DND-41 (cell line): Measurements from ENCODE around the gene PIK3CD.

Experiments
- ATAC-seq: fragments of 200-7000 bp; cut with Tn5 transposase; 3 replicates; pipeline ENCODE4 v1.9.1; 2021; ENCODE audit warnings: low read depth; ENCODE audit not compliant: insufficient read depth
- DNase-seq: peaks from one replicate; pipeline ENCODE4 v3.0.0-alpha.2; 2020
- H2AFZ ChIP-seq: 2 replicates; pipeline ENCODE4 v1.6.0; 2012; ENCODE audit warnings: low read depth, low read length
- H3K27ac ChIP-seq: 2 replicates; pipeline ENCODE4 v1.5.1; 2012; ENCODE audit warnings: low read length, inconsistent platforms
- H3K27me3 ChIP-seq: fragments of 200-600 bp; sonication (generic); 2 replicates; pipeline ENCODE4 v1.6.0; 2012; ENCODE audit warnings: low read length, mild to moderate bottlenecking, inconsistent platforms; ENCODE audit not compliant: insufficient read depth, poor library complexity
- H3K36me3 ChIP-seq: 2 replicates; pipeline ENCODE4 v1.5.1; 2012; ENCODE audit warnings: low read length, inconsistent platforms; ENCODE audit not compliant: insufficient read depth
- H3K4me1 ChIP-seq: 2 replicates; pipeline ENCODE4 v1.5.1; 2012; ENCODE audit warnings: mild to moderate bottlenecking, low read length; ENCODE audit not compliant: insufficient read depth
- H3K4me2 ChIP-seq: 2 replicates; pipeline ENCODE4 v1.6.0; 2012; ENCODE audit warnings: mild to moderate bottlenecking, moderate library complexity, low read length, inconsistent platforms; ENCODE audit not compliant: insufficient read depth
- H3K4me3 ChIP-seq, 2 experiments: fragments of 200-600 bp in 1 of 2; shearing (Covaris generic) in 1 of 2; 2 replicates each; pipeline ENCODE4 v1.5.1; 2012 to 2016; ENCODE audit warnings: inconsistent platforms in 2 of 2, low read length in 2 of 2, mild to moderate bottlenecking in 2 of 2, low read depth in 1 of 2, moderate library complexity in 1 of 2
- H3K79me2 ChIP-seq: 2 replicates; pipeline ENCODE4 v1.6.0; 2012; ENCODE audit warnings: low read length, inconsistent platforms; ENCODE audit not compliant: insufficient read depth
- H3K9ac ChIP-seq: 2 replicates; pipeline ENCODE4 v1.6.0; 2012; ENCODE audit warnings: low read depth, mild to moderate bottlenecking, inconsistent platforms, low read length, moderate library complexity
- H3K9me3 ChIP-seq: 2 replicates; pipeline ENCODE4 v1.5.1; 2012; ENCODE audit warnings: low read length, moderate library complexity, mild to moderate bottlenecking, inconsistent platforms; ENCODE audit not compliant: insufficient read depth, severe bottlenecking
- H4K20me1 ChIP-seq: 2 replicates; pipeline ENCODE4 v1.6.0; 2012; ENCODE audit warnings: low read length; ENCODE audit not compliant: insufficient read depth
- CTCF ChIP-seq: IDR thresholded peaks from 2 replicates; pipeline ENCODE4 v1.5.1; 2012; ENCODE audit warnings: borderline replicate concordance, low read length, moderate library complexity, mild to moderate bottlenecking; ENCODE audit not compliant: poor library complexity, severe bottlenecking; ENCODE audit errors: extremely low read depth
- EZH2 ChIP-seq: IDR thresholded peaks from 3 replicates; pipeline ENCODE4 v1.6.1; 2012; ENCODE audit warnings: borderline replicate concordance, low read depth, mild to moderate bottlenecking, moderate library complexity, low read length, inconsistent platforms; ENCODE audit not compliant: severe bottlenecking

The PIK3CD gene

DNA sequence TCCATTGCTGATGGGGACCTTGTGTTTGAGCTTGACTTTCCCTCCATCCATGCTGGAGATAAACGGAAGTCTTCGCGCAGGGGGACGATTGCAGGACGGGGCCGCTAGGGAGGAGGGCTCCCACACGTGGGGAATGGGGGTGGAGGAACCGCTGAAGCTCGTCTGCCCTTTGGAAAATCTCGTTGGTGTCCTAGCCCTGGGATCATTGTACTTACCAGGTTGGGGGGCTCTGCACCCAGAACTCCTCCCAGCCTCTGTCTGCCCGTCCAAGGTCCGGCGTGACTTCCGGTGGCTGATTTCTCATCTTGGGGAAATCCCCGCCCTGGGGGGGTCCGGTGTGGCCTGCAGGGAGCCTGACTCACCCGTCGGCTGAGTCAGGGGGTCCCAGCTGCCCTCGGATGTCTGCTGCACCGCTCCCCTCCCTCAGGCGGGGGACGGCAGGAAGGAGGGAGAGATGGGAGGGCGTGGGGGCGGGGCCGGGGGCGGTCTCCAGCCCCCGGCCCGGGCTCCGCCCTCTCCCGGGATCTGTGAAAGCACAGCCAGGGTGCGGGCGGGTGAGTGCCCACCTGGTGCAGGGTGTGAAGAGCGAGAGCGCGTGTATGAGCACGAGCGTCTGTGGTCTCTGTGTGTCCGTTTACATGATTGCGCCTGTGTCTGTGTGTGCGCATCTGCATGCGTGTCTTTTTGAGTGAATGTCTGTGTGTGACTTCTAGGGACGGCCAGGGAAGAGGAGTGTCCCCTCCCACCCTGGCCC lies 35.8 kb downstream of the PIK3CD start:
- DNase-seq (peak; percentile 27), ATAC-seq (no peak)
- peaks cover 94% of the 10 kb centered on the region for H3K79me2 ChIP-seq
- H4K20me1 ChIP-seq = peaks cover 82% of the 10 kb centered on the region
- no peak overlapping the region for H2AFZ ChIP-seq
- H3K4me3 ChIP-seq = no peak overlapping the region; a peak in 1 of 4 replicates
- no peak for TF ChIP-seq EZH2
- H3K4me2 ChIP-seq = peak overlapping the region; percentile 81; the same call in 1 of the 2 replicates
- H3K27me3 ChIP-seq = no peaks in the 10 kb centered on the region
- H3K27ac ChIP-seq = 0 out of 2 replicates have a peak overlapping the region, but pooled peaks have one; percentile 27
- H3K4me1 ChIP-seq = peaks cover 30% of the 10 kb centered on the region
- H3K9ac ChIP-seq = no peak overlapping the region
- peaks cover 40% of the 10 kb centered on the region for H3K36me3 ChIP-seq
- H3K9me3 ChIP-seq = no peaks in the 10 kb centered on the region

DNA sequence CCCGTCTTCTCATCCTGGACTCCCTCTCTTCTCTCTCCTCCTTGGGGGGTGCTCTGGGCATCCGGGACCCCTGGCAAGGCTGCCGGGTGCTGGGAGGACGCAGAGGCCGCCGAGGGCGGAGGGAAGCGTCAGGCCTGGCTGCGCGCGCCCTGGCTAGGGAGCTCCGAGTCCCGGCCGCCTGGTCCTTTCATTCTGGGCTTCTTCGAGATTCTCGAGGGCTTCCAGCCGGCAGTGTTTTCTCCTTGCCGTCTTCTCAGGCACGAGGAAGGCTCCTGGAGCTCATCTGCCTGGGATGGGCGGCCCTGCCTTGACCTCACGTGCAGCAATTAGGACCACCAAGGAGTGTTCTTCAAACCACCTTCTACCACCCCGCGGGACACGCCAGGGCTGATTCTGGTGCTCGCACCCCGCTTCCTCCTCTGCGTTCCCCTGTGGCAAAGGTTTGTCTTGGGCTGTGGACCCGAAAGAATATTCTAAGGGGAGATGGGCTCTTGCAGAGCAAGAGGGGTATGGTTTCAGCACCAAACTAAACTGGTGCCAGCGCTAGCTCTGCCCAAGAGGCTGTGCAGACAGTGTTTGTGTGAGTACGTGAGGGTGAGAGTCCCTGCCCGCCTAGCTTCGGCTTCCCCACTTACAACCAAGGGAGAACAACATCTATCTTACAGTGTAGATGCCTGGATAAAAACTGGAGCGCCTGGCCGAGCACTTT lies 36.5 kb downstream of the PIK3CD start:
- Histone ChIP-seq H3K27ac (no peak overlapping the region), H4K20me1 (peaks cover 76% of the 10 kb centered on the region), H3K27me3 (no peaks in the 10 kb centered on the region), H3K4me2 (peak overlapping the region; percentile 81), H3K9ac (peak overlapping the region; percentile 52; the same call in 1 of the 2 replicates), H3K4me3 (peak overlapping the region in 1 of 2 experiments; percentile 56; a peak in 2 of 4 replicates), H2AFZ (no peak overlapping the region), H3K79me2 (peaks cover 92% of the 10 kb centered on the region), H3K4me1 (peaks cover 30% of the 10 kb centered on the region), H3K36me3 (peaks cover 40% of the 10 kb centered on the region), H3K9me3 (no peaks in the 10 kb centered on the region)
- no peak for DNase-seq
- ATAC-seq = no peak
- TF ChIP-seq EZH2 = no peak

- H3K4me2 ChIP-seq = peak overlapping the region; percentile 81
- DNase-seq (no peak), ATAC-seq (no peak)
- H3K27me3 ChIP-seq = no peaks in the 10 kb centered on the region
- no peaks in the 10 kb centered on the region for H3K9me3 ChIP-seq
- peak overlapping the region; percentile 38 to 56; a peak in 3 of 4 replicates for H3K4me3 ChIP-seq
- peaks cover 74% of the 10 kb centered on the region for H4K20me1 ChIP-seq
- peaks cover 93% of the 10 kb centered on the region for H3K79me2 ChIP-seq
- H3K36me3 ChIP-seq = peaks cover 39% of the 10 kb centered on the region
- no peak for TF ChIP-seq EZH2
- no peak for TF ChIP-seq CTCF
- peak overlapping the region; percentile 58; the same call in 1 of the 2 replicates for H3K27ac ChIP-seq
- H3K9ac ChIP-seq = peak overlapping the region; percentile 52
- H3K4me1 ChIP-seq = peaks cover 30% of the 10 kb centered on the region
- H2AFZ ChIP-seq = no peak overlapping the region; the same call in 1 of the 2 replicates
Observed at GRCh38 chr1:9688599-9688998, 37.1 kb downstream of the PIK3CD start.

- H2AFZ ChIP-seq = no peak overlapping the region; the same call in 1 of the 2 replicates
- ATAC-seq = peak; percentile 85
Observed at GRCh38 chr1:9689011-9689706, 37.6 kb downstream of the PIK3CD start.

More at GRCh38 chr1:9689011-9689706, 37.6 kb downstream of the PIK3CD start:
- no peaks in the 10 kb centered on the region for H3K27me3 ChIP-seq
- H3K36me3 ChIP-seq = peaks cover 41% of the 10 kb centered on the region
- H3K27ac ChIP-seq = peak overlapping the region; percentile 58
- no peaks in the 10 kb centered on the region for H3K9me3 ChIP-seq
- H4K20me1 ChIP-seq = peaks cover 73% of the 10 kb centered on the region
- DNase-seq = peak; percentile 82
- peak overlapping the region; percentile 52 for H3K9ac ChIP-seq
- peaks cover 30% of the 10 kb centered on the region for H3K4me1 ChIP-seq
- TF ChIP-seq CTCF (no peak), EZH2 (no peak)
- H3K4me2 ChIP-seq = peak overlapping the region; percentile 81
- H3K4me3 ChIP-seq = peak overlapping the region; percentile 38 to 56; a peak in 3 of 4 replicates
- H3K79me2 ChIP-seq = peaks cover 93% of the 10 kb centered on the region
